ENCODE results near the gene TRIM52.
"Not testable (repeated sequence)": the region's sequence is repeated elsewhere in the genome, so short reads cannot be mapped to it uniquely, and the experiment has no call there.

The TRIM52 gene

GRCh38 chr5:181233088-181233800 lies 27.7 kb downstream of the TRIM52 start:
- no peak for DNase-seq

GRCh38 chr5:181232593-181232992 lies 28.4 kb downstream of the TRIM52 start:
- no peak for DNase-seq

DNA sequence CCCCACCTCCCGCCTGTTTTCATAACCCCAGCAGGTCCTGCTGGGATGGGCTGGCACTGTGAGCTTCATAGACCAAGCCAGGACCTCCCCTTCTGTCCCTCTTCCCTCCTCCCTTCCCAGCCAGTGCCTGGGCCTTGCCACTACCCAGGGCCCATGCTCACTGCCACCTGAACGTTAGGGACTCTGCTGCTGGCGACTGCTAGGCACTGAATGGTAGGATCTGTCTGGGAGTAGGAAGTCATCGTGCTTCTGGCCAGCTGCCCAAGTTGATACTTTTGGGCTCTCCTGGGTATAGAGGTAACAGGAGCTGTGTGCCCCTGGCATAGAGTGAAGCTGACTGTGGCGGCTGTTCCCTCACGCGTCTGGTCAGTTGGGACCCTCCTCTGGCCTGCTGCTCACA lies 29.5 kb downstream of the TRIM52 start:
- no peak for DNase-seq

- no peak for DNase-seq
Measured at GRCh38 chr5:181230551-181230950, 30.4 kb downstream of the TRIM52 start.

- DNase-seq = no peak
Measured at GRCh38 chr5:181229996-181230395, 30.9 kb downstream of the TRIM52 start.

DNA sequence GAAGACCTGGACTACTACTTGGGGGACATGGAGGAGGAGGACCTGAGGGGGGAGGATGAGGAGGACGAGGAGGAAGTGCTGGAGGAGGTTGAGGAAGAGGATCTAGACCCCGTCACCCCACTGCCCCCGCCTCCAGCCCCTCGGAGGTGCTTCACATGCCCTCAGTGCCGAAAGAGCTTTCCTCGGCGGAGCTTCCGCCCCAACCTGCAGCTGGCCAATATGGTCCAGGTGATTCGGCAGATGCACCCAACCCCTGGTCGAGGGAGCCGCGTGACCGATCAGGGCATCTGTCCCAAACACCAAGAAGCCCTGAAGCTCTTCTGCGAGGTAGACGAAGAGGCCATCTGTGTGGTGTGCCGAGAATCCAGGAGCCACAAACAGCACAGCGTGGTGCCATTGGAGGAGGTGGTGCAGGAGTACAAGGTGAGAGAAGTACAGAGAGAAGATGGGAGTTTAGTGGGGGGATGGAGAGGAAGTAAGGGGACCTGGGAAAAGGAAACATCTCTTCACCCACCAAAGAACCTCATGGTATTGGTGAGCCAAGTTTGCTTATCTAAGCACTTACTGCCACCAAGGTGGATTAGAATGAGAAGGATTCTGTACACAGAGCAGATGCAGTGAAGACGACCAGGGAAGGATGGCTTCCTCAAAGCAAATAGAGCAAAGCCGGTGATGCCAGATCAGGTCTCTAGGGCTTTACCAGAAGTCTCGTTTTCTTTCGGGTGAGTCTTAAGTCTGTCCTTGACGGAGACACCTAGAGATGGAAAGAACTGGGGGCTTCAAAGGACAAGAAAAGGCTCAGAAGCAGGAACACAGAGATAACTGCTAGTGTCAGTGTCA lies 36.3 kb downstream of the TRIM52 start:
- DNase-seq = no peak

GRCh38 chr5:181223729-181224389 lies 37.1 kb downstream of the TRIM52 start:
- DNase-seq = no peak

- DNase-seq = no peak
Measured at GRCh38 chr5:181223058-181223728, 37.8 kb downstream of the TRIM52 start, which contains the start of gene TRIM41. TSS of gene TRIM41 (plus strand) at chr5:181223281. CDS start at chr5:181224000, 719 bp downstream.

DNA sequence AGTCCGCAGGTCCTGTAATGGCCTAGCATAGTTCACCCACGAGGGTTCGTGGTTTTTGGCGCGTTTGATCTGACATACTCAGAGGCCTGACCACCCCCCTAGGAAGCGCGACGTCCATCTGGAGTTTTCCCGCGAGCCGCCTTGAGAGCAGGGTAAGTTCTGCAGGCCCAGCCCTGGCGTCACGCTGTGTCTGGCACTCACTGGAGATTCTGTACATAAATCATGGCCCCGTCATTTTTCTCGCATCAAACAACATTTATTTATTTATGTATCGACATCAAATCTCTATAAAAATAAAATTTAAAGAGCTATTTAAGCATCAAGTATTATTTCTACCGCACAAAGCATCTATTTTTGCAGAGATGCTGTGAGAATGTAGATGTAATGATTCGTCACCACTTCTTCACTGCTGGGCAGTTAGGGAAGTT lies 38.3 kb downstream of the TRIM52 start:
- DNase-seq = no peak

GRCh38 chr5:181221792-181222629 lies 38.9 kb downstream of the TRIM52 start:
- no peak for DNase-seq

DNA sequence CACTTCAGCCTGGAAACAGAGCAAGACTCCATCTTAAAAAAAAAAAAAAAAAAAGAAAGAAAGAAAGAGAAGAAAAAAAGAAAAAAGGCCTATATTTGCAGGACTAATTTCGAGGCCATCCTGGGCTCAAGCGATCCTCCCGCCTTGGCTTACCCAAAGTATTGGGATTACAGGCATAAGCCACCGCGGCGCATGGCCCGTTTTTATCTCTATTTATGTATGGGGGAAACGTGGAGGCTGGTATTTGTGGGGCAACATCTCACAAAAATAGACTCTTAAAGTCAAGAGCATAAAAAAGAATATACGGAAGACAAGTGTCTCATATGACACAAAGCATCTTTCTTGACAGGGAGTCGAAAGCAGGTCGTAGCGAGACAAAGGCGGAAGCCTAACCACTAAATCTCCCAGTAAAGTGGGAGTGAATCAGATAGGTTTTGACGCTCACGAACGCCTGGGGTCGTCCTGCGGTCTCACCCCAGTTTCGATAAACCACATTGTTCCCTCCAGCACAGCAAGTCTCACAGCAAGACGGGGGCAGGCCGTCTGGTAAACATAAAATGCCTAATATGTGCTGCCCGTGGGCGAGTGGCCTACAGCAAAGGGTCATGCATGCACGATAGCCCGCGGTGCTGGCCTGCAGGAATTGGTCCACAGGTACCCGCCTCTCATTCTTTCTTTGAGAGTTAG lies 39.7 kb downstream of the TRIM52 start:
- DNase-seq = no peak

- DNase-seq = no peak
Measured at GRCh38 chr5:181220178-181220515, 40.8 kb downstream of the TRIM52 start.

GRCh38 chr5:181219262-181220177 lies 41.4 kb downstream of the TRIM52 start:
- DNase-seq = no peak

DNA sequence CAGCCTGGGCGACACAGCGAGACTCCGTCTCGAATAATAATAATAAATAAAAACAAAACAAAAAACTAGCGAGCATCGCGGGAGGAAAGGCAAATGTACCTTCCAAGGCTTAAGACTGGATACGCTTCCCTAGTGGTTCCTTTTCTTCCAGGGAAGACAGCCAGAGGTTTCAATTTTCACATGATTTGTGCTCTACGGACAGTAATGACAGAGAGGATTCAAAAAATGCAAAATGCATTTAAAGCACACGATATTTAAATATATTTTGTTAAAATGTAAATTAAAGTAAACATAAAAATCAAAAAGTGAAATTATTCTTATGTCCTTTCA lies 42.2 kb downstream of the TRIM52 start:
- DNase-seq = no peak

- DNase-seq = no peak
Measured at GRCh38 chr5:181217803-181218062, 43.2 kb downstream of the TRIM52 start.

GRCh38 chr5:181217111-181217802 lies 43.7 kb downstream of the TRIM52 start:
- DNase-seq = no peak

- DNase-seq = no peak
Measured at GRCh38 chr5:181215997-181216989, 44.6 kb downstream of the TRIM52 start.

DNA sequence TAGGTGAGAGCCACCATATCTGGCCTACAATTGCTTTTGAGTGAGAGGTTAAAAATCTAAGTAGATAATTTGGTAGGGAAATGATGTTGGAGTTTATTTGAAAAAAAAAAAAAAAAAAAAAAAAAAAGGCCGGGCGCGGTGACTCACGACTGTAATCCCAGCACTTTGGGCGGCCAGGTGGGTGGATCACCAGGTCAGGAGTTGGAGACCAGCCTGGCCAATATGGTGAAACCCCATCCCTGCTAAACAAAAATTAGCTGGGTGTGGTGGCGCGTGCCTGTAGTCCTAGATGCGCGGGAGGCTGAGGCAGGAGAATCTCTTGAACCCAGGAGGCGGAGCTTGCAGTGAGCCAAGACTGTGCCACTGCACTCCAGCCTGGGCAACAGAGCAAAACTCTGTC lies 46.7 kb downstream of the TRIM52 start:
- DNase-seq = not testable (repeated sequence)

DNA sequence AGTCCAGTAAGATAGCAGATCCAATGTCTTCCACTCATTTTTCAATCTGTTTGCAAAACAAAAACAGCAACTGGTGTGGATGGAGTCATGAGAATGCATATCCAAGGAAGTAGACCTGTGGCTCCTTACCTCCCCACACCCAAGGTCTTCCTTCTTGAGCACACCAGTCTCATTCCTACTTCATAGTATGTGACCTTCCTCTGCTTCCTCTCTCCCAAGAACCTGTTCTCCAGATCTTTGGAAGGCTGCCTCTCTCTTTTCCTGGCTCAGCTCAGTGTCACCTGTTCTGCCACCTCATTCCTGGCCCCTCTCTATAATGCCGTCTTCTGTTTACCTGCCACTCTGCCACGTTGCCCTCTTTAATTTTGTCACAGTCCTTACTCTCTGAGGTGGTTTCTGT lies 48.0 kb downstream of the TRIM52 start:
- DNase-seq = no peak

Measured in COR-L47 (cell line).